ENCODE results near the gene SPINK4. TPM values are rescaled to one million over a fixed set of nuclear protein-coding genes. Genes with fewer than 3 reads are reported as not detected.

Gene SPINK4, protein sequence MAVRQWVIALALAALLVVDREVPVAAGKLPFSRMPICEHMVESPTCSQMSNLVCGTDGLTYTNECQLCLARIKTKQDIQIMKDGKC
- total RNA-seq (not detected in 2 replicates), polyA plus RNA-seq (2.2 TPM in 1 of 2 replicates, not detected in the other)

DNA sequence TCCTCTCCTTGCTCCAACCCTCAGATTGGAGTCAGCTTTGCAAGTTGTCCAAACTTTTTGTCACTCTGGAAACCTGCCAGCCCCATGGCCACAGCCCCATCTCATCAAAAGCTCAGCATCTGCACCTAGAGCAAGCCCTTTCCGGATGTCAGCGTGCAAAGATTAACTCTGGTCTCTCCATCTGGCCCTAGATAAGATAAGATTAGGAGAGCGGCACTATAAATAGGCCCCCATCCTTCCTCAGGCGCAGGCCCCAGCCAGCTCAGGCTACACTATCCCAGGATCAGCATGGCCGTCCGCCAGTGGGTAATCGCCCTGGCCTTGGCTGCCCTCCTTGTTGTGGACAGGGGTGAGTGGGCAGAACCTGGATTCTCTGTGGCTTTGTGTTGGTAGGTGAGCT is at the start of gene SPINK4:
SPINK4 (plus strand) TSS at position 247 of the 400 bp plus-strand sequence; CDS start at position 289, 42 bp downstream.
- Histone ChIP-seq H2AFZ (no peak within 1 kb of the TSS), H3K9me2 (replicated peaks; ENCODE audit: insufficient read depth) (no peaks in the 10 kb centered on the region), H3K9me3 (ENCODE audit: low read depth) (no peaks in the 10 kb centered on the region), H3K4me3 (no peak within 1 kb of the TSS), H3K4me2 (no peak within 1 kb of the TSS), H3K27me3 (no peaks in the 10 kb centered on the region), H3K27ac (no peak within 1 kb of the TSS), H3K36me3 (replicated peaks; ENCODE audit: insufficient read depth, low read depth) (no peaks in the 10 kb centered on the region), H3K79me2 (no peaks in the 10 kb centered on the region), H3K4me1 (ENCODE audit: insufficient read depth) (peaks cover 9% of the 10 kb centered on the region), H4K20me1 (ENCODE audit: insufficient read depth, poor library complexity, severe bottlenecking) (no peaks in the 10 kb centered on the region)
- peak; percentile 43 for DNase-seq (ENCODE audit: low spot score)
- whole genome bisulfite sequencing (ENCODE audit: low lambda C conversion rate, missing lambda C conversion rate): 26% methylated on average over 7 of the region's 7 CpGs
- TF ChIP-seq EZH2 (IDR thresholded peaks at IDR 0.05; ENCODE audit: borderline replicate concordance): no peak
- no peak for TF ChIP-seq CTCF (IDR thresholded peaks at IDR 0.05; ENCODE audit: poor library complexity)
- TF ChIP-seq EZH2phosphoT487 (IDR thresholded peaks at IDR 0.05; ENCODE audit: low read depth, severe bottlenecking, unreplicated experiment): no peak

DNA sequence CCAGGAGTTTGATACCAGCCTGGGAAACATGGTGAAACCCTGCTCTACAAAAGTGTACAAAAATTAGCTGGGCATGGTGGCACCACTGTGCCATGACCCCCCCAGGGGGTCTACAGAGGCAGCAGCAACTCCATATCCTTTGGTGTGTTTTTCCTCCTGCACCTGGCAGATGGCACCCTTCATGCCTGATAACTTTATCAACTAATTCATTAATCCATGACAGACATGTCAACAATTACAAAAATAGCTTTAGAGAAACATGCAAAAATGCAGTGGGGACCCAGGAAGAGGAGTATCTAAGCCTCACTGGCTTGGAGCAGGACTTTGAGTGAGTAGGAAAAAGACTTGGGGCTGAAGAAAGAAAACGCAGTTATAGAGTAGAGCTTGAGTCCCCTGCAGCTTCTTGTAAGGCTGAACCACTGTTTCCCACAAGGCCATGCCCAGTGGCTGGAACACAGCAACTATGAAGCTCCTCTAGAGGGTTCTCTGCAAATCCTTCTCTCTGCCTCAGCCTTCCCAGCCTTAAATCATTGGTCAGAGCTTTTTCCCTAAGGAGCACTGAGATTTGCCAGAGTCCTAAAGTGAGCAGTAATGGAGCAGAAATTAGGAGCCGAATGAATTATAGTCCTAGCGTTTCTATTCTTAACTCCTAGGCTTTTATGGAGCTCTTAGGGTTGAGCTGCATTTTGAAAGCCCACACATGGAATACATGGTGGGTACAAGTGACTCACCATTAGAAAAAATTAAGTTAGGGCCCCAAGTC is 47.3 kb upstream of the SPINK4 start:
- Histone ChIP-seq H3K9me2 (replicated peaks; ENCODE audit: insufficient read depth) (no peaks in the 10 kb centered on the region), H2AFZ (no peak overlapping the region), H3K36me3 (replicated peaks; ENCODE audit: insufficient read depth, low read depth) (no peaks in the 10 kb centered on the region), H3K27ac (no peak overlapping the region), H3K9me3 (ENCODE audit: low read depth) (no peaks in the 10 kb centered on the region), H3K4me3 (no peak overlapping the region), H3K79me2 (no peaks in the 10 kb centered on the region), H4K20me1 (ENCODE audit: insufficient read depth, poor library complexity, severe bottlenecking) (no peaks in the 10 kb centered on the region), H3K4me1 (ENCODE audit: insufficient read depth) (peaks cover 5% of the 10 kb centered on the region), H3K27me3 (no peaks in the 10 kb centered on the region), H3K4me2 (no peak overlapping the region)
- WGBS (ENCODE audit: low lambda C conversion rate, missing lambda C conversion rate): 63% methylated on average over 3 of the region's 3 CpGs
- TF ChIP-seq CTCF (IDR thresholded peaks at IDR 0.05; ENCODE audit: poor library complexity) (no peak), EZH2 (IDR thresholded peaks at IDR 0.05; ENCODE audit: borderline replicate concordance) (no peak), EZH2phosphoT487 (IDR thresholded peaks at IDR 0.05; ENCODE audit: low read depth, severe bottlenecking, unreplicated experiment) (no peak)
- DNase-seq (ENCODE audit: low spot score): no peak

- H3K27me3 ChIP-seq: no peaks in the 10 kb centered on the region
- H3K4me3 ChIP-seq: no peak overlapping the region
- no peak overlapping the region for H3K4me2 ChIP-seq
- H3K4me1 ChIP-seq (ENCODE audit: insufficient read depth): no peaks in the 10 kb centered on the region
- no peaks in the 10 kb centered on the region for H3K79me2 ChIP-seq
- H3K36me3 ChIP-seq (replicated peaks; ENCODE audit: insufficient read depth, low read depth): no peaks in the 10 kb centered on the region
- H2AFZ ChIP-seq: no peak overlapping the region
- no peak overlapping the region for H3K27ac ChIP-seq
- WGBS (ENCODE audit: low lambda C conversion rate, missing lambda C conversion rate): 81% methylated on average over 3 of the region's 3 CpGs
- DNase-seq (ENCODE audit: low spot score): no peak
- H3K9me3 ChIP-seq (ENCODE audit: low read depth): no peaks in the 10 kb centered on the region
- no peaks in the 10 kb centered on the region for H4K20me1 ChIP-seq (ENCODE audit: insufficient read depth, poor library complexity, severe bottlenecking)
- TF ChIP-seq EZH2phosphoT487 (IDR thresholded peaks at IDR 0.05; ENCODE audit: low read depth, severe bottlenecking, unreplicated experiment) (no peak), CTCF (IDR thresholded peaks at IDR 0.05; ENCODE audit: poor library complexity) (no peak), EZH2 (IDR thresholded peaks at IDR 0.05; ENCODE audit: borderline replicate concordance) (no peak)
- H3K9me2 ChIP-seq (replicated peaks; ENCODE audit: insufficient read depth): no peaks in the 10 kb centered on the region
Observed at GRCh38 chr9:33193818-33194217, 46.1 kb upstream of the SPINK4 start.
